GM23248 (cell line): ENCODE data around the gene MICOS13.

Experiments
- EZH2 ChIP-seq: fragments of 200-600 bp; sonication (generic); IDR thresholded peaks from 2 replicates; pipeline ENCODE4 v1.6.1; 2018; ENCODE audit warnings: antibody characterized with exemption, mild to moderate bottlenecking; ENCODE audit not compliant: insufficient read depth, poor library complexity, severe bottlenecking
- EZH2phosphoT487 ChIP-seq: fragments of 200-600 bp; sonication (generic); IDR thresholded peaks from 2 replicates; pipeline ENCODE4 v1.6.1; 2018; ENCODE audit warnings: antibody characterized with exemption, moderate library complexity, mild to moderate bottlenecking, low read depth; ENCODE audit not compliant: insufficient read depth

DNA sequence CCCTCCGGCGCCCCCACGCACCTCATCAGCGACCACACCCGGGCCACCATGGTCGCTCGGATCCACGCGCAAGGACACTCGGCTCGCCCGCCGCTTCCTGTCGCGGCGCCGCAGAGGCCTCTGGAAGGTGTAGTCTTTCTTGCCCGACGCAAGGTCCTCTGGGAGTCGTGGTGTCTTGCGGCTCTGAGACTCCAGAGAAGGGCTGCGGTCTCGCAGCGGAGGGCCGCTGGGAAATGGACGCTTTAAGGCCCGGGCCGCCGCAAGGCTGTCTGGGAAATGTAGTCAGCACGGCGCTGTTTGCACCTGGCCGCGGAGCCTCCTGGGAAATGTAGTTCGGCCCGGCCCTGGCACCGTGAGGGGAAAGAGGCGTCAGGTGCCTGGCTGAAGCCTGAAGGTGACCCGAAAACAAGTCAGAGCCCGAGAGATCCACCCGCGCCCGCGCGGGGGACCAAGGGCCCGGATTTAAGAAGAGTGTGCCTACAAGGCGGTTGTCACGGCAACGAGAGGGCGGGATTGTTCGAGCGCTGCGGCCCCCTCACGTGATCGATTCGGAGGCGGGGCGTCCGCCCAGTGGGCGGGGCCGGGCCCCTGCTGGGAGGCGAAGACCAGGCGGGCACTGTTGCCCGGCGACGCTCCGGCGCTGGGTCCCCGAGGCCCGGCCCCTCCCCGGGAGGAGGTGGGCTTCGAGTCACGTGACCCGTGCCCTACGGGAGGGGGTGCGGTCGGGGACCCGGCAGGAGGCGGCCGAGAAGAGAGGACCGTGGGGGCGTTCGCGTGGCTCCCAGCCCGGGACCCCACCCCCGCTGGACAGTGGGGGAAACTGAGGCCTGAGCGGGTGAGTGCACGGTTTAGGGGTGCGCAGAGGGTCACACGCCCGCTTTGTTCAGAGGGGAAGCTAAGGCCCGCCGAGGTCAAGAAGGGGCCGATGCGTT lies at the start of gene MICOS13, which contains the start of gene HSD11B1L:
- TF ChIP-seq EZH2 (no peak), EZH2phosphoT487 (no peak)
